ENCODE results near the gene ZNF480. TPM values are rescaled to one million over a fixed set of nuclear protein-coding genes. Genes with fewer than 3 reads are reported as not detected.
A peak's percentile ranks its signal among the peaks of the same experiment; 100 is the strongest.

ZNF480 gene
- total RNA-seq, 6 experiments from 2014 or later: 9.8 to 12.5 (median 11.9) TPM

DNA sequence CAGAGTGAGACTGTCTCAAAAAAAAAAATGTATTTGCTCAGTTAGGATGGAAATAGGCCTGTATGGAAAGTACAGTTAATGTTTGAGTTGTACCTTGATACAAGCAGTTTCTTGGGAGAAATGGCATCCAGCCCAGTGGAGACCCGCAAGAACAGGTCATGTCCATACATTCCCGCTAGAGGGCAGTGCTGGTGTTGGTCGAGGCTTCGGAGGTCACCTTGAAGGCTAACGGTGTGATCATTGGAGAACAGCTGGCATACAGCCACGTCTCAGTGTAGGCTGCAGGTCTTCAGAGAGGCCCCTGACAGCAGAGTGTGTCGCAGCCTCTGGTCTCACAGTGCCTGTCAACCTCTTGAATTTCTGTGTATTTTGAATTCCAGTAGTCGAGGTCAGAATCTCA lies 46.6 kb downstream of the ZNF480 start:
- no peak overlapping the region for H3K4me3 Mint-ChIP-seq
- no peak overlapping the region for H3K27ac Mint-ChIP-seq
- H3K4me1 Mint-ChIP-seq (ENCODE audit: low read depth): no peaks in the 10 kb centered on the region
- H3K36me3 Mint-ChIP-seq (ENCODE audit: low read depth): peaks cover 4% of the 10 kb centered on the region; the same call in 1 of the 2 replicates
- H3K27me3 Mint-ChIP-seq (ENCODE audit: insufficient read depth): no peaks in the 10 kb centered on the region; the same call in 1 of the 2 replicates
- H3K9me3 Mint-ChIP-seq: peaks cover 50% of the 10 kb centered on the region
- TF ChIP-seq, protein P1, sequence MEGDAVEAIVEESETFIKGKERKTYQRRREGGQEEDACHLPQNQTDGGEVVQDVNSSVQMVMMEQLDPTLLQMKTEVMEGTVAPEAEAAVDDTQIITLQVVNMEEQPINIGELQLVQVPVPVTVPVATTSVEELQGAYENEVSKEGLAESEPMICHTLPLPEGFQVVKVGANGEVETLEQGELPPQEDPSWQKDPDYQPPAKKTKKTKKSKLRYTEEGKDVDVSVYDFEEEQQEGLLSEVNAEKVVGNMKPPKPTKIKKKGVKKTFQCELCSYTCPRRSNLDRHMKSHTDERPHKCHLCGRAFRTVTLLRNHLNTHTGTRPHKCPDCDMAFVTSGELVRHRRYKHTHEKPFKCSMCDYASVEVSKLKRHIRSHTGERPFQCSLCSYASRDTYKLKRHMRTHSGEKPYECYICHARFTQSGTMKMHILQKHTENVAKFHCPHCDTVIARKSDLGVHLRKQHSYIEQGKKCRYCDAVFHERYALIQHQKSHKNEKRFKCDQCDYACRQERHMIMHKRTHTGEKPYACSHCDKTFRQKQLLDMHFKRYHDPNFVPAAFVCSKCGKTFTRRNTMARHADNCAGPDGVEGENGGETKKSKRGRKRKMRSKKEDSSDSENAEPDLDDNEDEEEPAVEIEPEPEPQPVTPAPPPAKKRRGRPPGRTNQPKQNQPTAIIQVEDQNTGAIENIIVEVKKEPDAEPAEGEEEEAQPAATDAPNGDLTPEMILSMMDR (IDR thresholded peaks at IDR 0.05): peak; percentile 69
- DNase-seq: no peak

DNA sequence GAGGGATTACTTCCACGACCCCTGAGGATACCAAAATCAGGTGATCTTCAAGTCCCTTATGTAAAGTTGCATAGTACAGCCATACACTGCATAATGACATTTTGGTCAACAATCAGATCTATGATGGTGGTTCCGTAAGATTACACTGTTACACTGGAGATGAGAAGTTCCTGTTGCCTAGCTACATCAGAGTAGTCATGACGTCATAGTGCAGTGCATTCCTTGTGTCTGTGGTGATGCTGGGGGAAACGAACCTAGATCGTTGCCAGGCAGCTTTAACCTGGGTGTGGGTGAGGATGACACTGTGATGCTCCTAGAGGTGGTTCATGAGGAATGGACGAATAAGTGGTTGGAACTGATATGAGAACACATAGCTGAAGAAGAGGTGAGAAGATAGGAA lies 48.2 kb downstream of the ZNF480 start:
- Mint-ChIP-seq H3K9me3 (peaks cover 45% of the 10 kb centered on the region), H3K4me1 (ENCODE audit: low read depth) (no peaks in the 10 kb centered on the region), H3K27me3 (ENCODE audit: insufficient read depth) (no peaks in the 10 kb centered on the region), H3K36me3 (ENCODE audit: low read depth) (peaks cover 4% of the 10 kb centered on the region; the same call in 1 of the 2 replicates), H3K27ac (no peak overlapping the region), H3K4me3 (no peak overlapping the region)
- TF ChIP-seq, protein P1 (IDR thresholded peaks at IDR 0.05): no peak
- no peak for DNase-seq

DNA sequence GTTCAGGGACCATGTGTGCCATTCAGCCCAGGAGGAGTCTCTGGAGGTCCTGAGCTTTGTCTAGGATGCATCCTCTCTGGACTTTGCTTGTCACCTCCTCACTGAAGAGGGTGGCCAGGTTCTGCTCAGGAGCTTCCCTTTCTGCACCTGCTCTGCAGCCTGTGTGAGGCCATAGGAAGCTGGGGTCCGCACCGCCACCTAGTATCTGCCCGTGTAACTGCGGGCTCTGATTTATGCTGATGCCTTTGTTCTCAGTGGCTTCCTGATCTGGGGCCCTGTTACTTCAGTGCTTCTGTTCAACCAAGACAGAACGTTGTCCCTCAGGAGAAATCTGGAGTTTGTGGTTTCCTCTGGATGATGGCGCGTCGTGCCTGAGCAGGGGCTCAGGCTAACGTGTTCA lies 54.5 kb downstream of the ZNF480 start:
- TF ChIP-seq, protein P1 (IDR thresholded peaks at IDR 0.05): no peak
- H3K4me3 Mint-ChIP-seq: no peak overlapping the region
- H3K4me1 Mint-ChIP-seq (ENCODE audit: low read depth): no peaks in the 10 kb centered on the region
- no peaks in the 10 kb centered on the region; the same call in 1 of the 2 replicates for H3K27me3 Mint-ChIP-seq (ENCODE audit: insufficient read depth)
- H3K36me3 Mint-ChIP-seq (ENCODE audit: low read depth): peaks cover 16% of the 10 kb centered on the region
- peaks cover 62% of the 10 kb centered on the region for H3K9me3 Mint-ChIP-seq
- no peak overlapping the region for H3K27ac Mint-ChIP-seq
- no peak for DNase-seq

DNA sequence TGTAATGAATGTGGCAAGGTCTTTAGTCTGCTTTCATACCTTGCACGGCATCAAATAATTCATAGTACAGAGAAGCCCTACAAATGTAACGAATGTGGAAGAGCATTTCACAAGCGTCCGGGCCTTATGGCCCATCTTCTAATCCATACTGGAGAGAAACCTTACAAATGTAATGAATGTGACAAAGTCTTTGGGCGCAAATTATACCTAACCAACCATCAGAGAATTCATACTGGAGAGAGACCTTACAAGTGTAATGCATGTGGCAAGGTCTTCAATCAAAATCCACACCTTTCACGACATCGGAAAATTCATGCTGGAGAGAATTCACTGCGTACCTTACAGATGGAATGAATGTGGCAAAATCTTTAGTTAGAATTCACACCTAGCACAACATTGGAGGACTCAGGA lies 69.5 kb downstream of the ZNF480 start:
- H3K27me3 Mint-ChIP-seq (ENCODE audit: insufficient read depth): no peaks in the 10 kb centered on the region; the same call in 1 of the 2 replicates
- peaks cover 81% of the 10 kb centered on the region for H3K9me3 Mint-ChIP-seq
- no peaks in the 10 kb centered on the region; the same call in 1 of the 2 replicates for H3K4me1 Mint-ChIP-seq (ENCODE audit: low read depth)
- H3K4me3 Mint-ChIP-seq: no peak overlapping the region
- no peak overlapping the region for H3K27ac Mint-ChIP-seq
- peaks cover 34% of the 10 kb centered on the region for H3K36me3 Mint-ChIP-seq (ENCODE audit: low read depth)
- TF ChIP-seq, protein P1 (IDR thresholded peaks at IDR 0.05): no peak
- DNase-seq: no peak

DNA sequence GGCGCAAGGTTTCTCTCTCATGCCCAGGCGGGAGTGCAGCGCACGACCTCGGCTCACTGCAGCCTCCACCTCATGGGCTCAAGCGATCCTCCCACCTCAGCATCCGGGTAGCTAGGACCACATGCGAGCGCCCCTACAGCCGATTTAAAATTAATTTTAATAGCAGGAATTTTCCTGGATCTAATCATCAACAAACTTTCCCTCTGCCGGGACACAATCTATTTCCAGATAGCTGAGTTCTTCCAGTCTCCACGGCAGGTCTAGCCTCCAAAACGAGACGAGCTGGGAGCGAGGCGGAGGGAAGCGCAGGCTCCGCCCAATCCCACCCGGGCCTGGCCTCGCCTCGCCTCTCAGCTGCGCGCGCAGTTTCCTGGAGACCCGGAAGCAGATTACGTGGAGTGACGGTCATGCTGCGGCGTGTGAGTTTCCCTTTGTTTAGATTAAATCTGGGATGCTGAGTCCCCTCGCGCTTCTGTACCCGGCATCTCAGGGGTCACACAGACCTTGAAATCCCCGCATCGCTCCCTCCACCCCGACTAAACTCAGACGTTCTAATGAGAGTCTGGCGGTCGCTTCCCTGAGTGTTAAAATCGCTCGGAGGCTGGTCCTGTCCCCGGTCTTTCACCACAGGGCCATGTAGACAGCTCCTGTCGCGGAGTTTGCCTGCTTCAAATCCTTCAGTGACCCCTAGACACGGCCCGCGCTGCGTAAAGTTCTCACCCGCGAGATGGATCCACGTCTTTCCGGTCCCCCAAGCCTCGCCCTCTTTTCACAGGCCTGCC lies 72.8 kb downstream of the ZNF480 start, which contains the start of gene ZNF880:
ZNF880 (plus strand) TSS at position 365 of the 782 bp plus-strand sequence; CDS start at position 408, 43 bp downstream.
- Mint-ChIP-seq H3K36me3 (ENCODE audit: low read depth) (peaks cover 56% of the 10 kb centered on the region), H3K27ac (peak within 1 kb of the TSS; percentile 96), H3K27me3 (ENCODE audit: insufficient read depth) (no peaks in the 10 kb centered on the region; the same call in 1 of the 2 replicates), H3K4me1 (ENCODE audit: low read depth) (no peaks in the 10 kb centered on the region; the same call in 1 of the 2 replicates), H3K4me3 (peak within 1 kb of the TSS; percentile 92), H3K9me3 (peaks cover 81% of the 10 kb centered on the region)
- DNase-seq: peak; percentile 46
- TF ChIP-seq, protein P1 (IDR thresholded peaks at IDR 0.05): no peak; the same call in 1 of the 2 replicates

All from HFFc6 (cell line).